Body of pancreas (tissue), 4 donors: ENCODE results near the gene NXPE3. TPM values are rescaled to one million over a fixed set of nuclear protein-coding genes. Genes with fewer than 3 reads are reported as not detected.

Experiments used
- ATAC-seq: fragments of 150-250 bp; one replicate; pipeline ENCODE4 v1.9.1; 2016
- DNase-seq, 4 donors: peaks; one replicate each; pipeline ENCODE4 v3.0.0-alpha.2; 2019
- H3K27ac ChIP-seq, 4 donors: fragments of 200-600 bp; sonication (generic); 1 replicate in 3 of 4; 2 replicates in 1 of 4; pipeline versions ENCODE4 v1.5.1 to v1.6.1; 2016 to 2019; ENCODE audit warnings: mild to moderate bottlenecking in 1 of 4, mixed read lengths in 1 of 4, moderate library complexity in 1 of 4
- H3K27me3 ChIP-seq, 2 donors: fragments of 200-600 bp; sonication (generic); one replicate each; pipeline ENCODE4 v1.6.0; 2016; ENCODE audit warnings: mild to moderate bottlenecking in 1 of 2
- H3K36me3 ChIP-seq, 2 donors: fragments of 200-600 bp; sonication (generic); replicated peaks in 1 of 2; 2 replicates each; pipeline ENCODE4 v1.5.1; 2016; ENCODE audit warnings: low read depth in 2 of 2; ENCODE audit not compliant: insufficient read depth in 1 of 2
- H3K4me1 ChIP-seq: fragments of 200-600 bp; sonication (generic); one replicate; pipeline ENCODE4 v1.6.0; 2016
- H3K4me3 ChIP-seq, 2 donors: fragments of 200-600 bp; sonication (generic); 1 replicate in 1 of 2; 2 replicates in 1 of 2; pipeline ENCODE4 v1.5.1; 2016 to 2019
- H3K9me3 ChIP-seq, 3 donors: fragments of 200-600 bp; sonication (generic); 1 replicate in 2 of 3; 2 replicates in 1 of 3; pipeline ENCODE4 v1.5.1; 2016
- POLR2A ChIP-seq, 3 donors: fragments of 450-650 bp; IDR thresholded peaks; one replicate each; pipeline ENCODE4 v1.6.1; 2016; ENCODE audit warnings: antibody characterized with exemption in 3 of 3, mild to moderate bottlenecking in 2 of 3
- WGBS, 2 donors: methylation state at CpG; one replicate each; pipeline ENCODE4 v1.1.5; 2017; 5-methylcytosine and 5-hydroxymethylcytosine counted together
- intact Hi-C: fragments of 100-400 bp; cut with DNase I; formaldehyde crosslinking; loops from one replicate; pipeline ENCODE4 v1.15.1; 2023
- total RNA-seq, 2 donors: library from RNA; depleted of rRNA; stranded (reverse); fragments of >200 nt; gene quantifications; one replicate each; pipeline ENCODE4 v1.1.0, GENCODE V29; 2016
- TF ChIP-seq, protein P1 (sequence below), 7 experiments: fragments of 450-650 bp in 4 of 7; fragments of 200-600 bp in 3 of 7; sonication (generic) in 3 of 7; IDR thresholded peaks; one replicate each; pipeline ENCODE4 v1.5.1; 2016 to 2019; ENCODE audit warnings: antibody characterized with exemption in 7 of 7

NXPE3 gene
- total RNA-seq, 2 donors from 2014 or later: 3.1 to 4.6 TPM

DNA sequence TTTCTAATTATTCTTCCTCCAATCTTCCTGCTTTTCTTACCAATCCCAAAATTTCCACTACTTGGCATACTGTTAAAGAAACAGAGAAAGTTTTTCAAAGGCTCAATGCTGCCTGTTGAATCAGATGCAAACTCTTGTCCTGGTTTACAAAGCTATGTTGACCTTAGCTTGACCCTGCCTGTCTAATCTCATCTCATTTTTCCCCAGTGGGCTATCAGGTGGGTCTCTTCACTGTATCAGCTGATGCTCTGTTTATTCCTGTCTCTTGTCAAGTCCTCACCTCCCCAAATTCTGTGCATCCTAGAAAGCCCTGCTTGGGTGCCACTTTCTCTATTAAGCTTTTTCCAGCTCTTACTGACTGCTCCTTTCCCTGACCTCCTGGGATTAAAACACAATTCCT lies 88.5 kb downstream of the NXPE3 start:
- no peak for DNase-seq
- peak overlapping the region in 1 of 4 donors; percentile 39 for H3K27ac ChIP-seq
- intact Hi-C loops: no loop called here
- H3K36me3 ChIP-seq: no peaks in the 10 kb centered on the region
- peaks cover 22% of the 10 kb centered on the region for H3K4me1 ChIP-seq
- H3K27me3 ChIP-seq: no peaks in the 10 kb centered on the region
- no peaks in the 10 kb centered on the region for H3K9me3 ChIP-seq
- TF ChIP-seq POLR2A (IDR thresholded peaks at IDR 0.05): no peak
- TF ChIP-seq, protein P1, sequence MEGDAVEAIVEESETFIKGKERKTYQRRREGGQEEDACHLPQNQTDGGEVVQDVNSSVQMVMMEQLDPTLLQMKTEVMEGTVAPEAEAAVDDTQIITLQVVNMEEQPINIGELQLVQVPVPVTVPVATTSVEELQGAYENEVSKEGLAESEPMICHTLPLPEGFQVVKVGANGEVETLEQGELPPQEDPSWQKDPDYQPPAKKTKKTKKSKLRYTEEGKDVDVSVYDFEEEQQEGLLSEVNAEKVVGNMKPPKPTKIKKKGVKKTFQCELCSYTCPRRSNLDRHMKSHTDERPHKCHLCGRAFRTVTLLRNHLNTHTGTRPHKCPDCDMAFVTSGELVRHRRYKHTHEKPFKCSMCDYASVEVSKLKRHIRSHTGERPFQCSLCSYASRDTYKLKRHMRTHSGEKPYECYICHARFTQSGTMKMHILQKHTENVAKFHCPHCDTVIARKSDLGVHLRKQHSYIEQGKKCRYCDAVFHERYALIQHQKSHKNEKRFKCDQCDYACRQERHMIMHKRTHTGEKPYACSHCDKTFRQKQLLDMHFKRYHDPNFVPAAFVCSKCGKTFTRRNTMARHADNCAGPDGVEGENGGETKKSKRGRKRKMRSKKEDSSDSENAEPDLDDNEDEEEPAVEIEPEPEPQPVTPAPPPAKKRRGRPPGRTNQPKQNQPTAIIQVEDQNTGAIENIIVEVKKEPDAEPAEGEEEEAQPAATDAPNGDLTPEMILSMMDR (IDR thresholded peaks at IDR 0.05): no peak
- ATAC-seq: no peak
- no peak overlapping the region for H3K4me3 ChIP-seq

DNA sequence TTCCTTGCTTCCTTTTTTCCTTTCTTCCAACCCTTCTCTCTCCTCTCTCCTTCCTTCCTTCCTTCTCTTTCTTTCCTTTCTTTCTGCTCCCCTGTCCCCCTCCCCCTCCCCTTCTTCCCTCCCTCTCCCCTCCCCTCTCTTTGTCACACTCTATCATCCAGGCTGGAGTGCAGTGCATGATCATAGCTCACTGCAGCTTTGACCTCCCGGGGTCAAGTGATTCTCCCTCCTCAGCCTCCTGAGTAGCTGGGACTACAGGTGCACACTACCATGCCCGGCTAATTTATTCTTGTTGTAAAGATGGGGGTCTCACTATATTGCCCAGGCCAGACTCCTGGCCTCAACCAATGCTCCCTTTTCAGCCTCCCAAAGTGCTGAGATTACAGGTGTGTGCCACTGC lies 89.0 kb downstream of the NXPE3 start:
- ATAC-seq: no peak

DNA sequence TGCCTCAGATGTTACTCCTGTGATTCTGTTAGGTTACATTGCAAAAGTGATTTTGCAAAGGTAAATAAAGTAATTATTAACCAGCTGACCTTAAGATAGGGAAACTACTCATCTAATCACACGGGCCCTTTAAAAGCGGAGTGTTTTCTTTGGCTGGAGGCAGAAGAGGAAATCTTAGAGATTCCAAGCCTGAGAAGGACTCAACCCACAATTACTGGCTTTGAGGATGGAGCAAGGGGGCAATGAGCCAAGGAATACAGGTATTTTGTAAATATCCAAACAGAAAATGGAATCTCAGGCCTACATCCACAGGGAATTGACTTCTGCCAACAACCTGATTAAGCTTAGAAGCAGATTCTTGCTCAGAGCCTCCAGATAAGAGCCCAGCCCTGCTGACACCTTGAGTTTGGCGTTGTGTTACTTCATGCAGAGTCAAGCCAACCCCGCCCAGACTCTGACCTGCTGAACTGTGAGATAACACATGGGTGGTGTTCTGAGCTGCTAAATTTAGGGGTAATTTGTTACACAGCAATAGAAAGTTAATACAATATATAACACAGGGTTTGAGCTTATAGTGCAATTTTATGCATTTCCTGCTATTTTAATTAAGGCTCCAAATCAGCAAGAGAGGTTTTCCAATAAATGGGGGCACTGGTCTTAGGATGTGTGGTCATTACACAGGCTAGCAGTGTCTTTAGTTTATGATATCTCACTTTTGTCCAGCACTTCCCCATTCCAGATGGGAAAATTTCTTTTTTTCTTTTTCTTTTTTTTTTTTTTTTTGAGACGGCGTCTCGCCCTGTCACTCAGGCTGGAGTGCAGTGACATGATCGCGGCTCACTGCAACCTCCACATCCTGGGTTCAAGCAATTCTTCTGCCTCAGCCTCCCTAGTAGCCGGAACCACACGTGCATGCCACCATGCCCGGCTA lies 89.8 kb downstream of the NXPE3 start:
- no peaks in the 10 kb centered on the region for H3K9me3 ChIP-seq
- WGBS, 2 donors: 62 to 69% methylated on average over 12 of the region's 12 CpGs
- no peak overlapping the region for H3K4me3 ChIP-seq
- H3K27me3 ChIP-seq: no peaks in the 10 kb centered on the region
- intact Hi-C loops: no loop called here
- H3K4me1 ChIP-seq: peaks cover 22% of the 10 kb centered on the region
- no peak for TF ChIP-seq POLR2A (IDR thresholded peaks at IDR 0.05)
- TF ChIP-seq, protein P1 (IDR thresholded peaks at IDR 0.05): no peak
- DNase-seq (peak; percentile 43 to 54 (median 49)), ATAC-seq (peak; percentile 64)
- no peaks in the 10 kb centered on the region for H3K36me3 ChIP-seq
- H3K27ac ChIP-seq: peak overlapping the region in 3 of 4 donors; percentile 13 to 59 (median 43)

More for the DNA sequence above, 89.0 kb downstream of the NXPE3 start:
- H3K27ac ChIP-seq: peak overlapping the region in 2 of 4 donors; percentile 43 to 59
- no peaks in the 10 kb centered on the region for H3K27me3 ChIP-seq
- peaks cover 22% of the 10 kb centered on the region for H3K4me1 ChIP-seq
- intact Hi-C loops: no loop called here
- no peaks in the 10 kb centered on the region for H3K9me3 ChIP-seq
- no peak for DNase-seq
- TF ChIP-seq, protein P1 (IDR thresholded peaks at IDR 0.05): no peak
- TF ChIP-seq POLR2A (IDR thresholded peaks at IDR 0.05): no peak
- no peaks in the 10 kb centered on the region for H3K36me3 ChIP-seq
- no peak overlapping the region for H3K4me3 ChIP-seq
- WGBS, 2 donors: 87 to 95% methylated on average over 2 of the region's 2 CpGs

DNA sequence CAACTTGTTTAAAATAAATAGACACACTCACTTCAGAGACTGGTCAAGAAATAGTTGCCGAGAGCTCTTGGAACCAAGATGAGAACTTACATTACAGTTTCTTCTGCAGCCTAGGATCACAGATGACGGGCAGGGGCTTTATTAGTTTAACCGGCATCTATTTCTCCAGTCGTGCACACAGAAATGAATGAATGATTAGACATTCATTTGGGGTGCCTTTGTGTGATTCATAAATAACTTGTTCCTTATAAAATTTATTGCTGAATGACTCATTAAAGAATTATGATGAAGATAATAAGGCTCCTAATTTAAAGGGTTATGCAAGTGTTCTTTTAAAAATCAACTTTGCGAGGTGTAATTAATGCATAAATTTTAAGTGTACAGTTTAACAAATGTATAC lies 91.1 kb downstream of the NXPE3 start:
- TF ChIP-seq, protein P1 (IDR thresholded peaks at IDR 0.05): no peak
- TF ChIP-seq POLR2A (IDR thresholded peaks at IDR 0.05): no peak
- Histone ChIP-seq H3K4me1 (peaks cover 22% of the 10 kb centered on the region), H3K27ac (no peak overlapping the region), H3K27me3 (no peaks in the 10 kb centered on the region), H3K36me3 (no peaks in the 10 kb centered on the region), H3K9me3 (no peaks in the 10 kb centered on the region), H3K4me3 (no peak overlapping the region)
- DNase-seq: no peak
- WGBS, 2 donors: 88 to 97% methylated on average over 5 of the region's 5 CpGs
- intact Hi-C loops: no loop called here
- ATAC-seq: no peak
